ENCODE data around the gene ARL11. TPM values are rescaled to one million over a fixed set of nuclear protein-coding genes. Genes with fewer than 3 reads are reported as not detected.
A peak's percentile ranks its signal among the peaks of the same experiment; 100 is the strongest.

ARL11 gene
- total and polyA plus RNA-seq, 3 donors from 2014 or later = 0.25 to 0.62 (median 0.47) TPM

DNA sequence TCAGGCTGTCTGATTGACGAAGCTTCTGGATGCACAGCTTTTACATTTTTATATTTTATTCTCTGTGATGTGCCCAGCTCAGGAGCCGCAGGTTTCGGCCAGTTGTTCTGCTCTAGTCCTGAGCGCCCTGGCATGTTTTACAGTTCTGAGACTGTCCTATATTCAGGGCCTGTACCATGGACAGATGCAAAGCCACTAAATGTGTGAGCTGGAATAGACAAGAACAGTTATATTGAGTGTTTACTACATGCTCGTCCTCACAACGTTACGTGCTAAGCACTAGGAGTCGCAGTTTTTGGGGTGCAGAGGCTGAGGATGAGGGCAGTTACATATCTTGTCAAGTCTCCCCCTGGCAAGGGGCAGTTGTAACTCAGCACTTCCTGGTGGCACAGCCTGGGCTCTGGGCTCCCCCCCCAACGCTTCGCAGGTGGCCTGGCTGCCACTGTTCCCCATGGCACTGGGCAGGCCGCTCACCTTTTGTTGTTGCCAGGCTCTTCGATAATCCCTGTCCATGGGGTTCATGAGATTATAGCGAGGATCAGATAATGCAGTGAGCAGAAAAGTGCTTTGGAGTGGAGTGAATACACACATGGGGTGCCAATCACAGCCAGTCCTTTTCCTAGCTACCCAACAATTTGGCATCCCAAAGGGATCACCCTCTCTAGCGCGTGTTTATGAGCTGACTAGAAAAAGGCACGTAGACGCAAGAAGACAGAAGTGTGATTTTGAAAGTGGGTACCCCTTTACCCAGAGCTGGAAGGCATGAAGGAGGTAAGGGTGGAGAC, 23.5 kb downstream of the ARL11 start:
- 80 to 85% methylated on average over 15 to 17 of the region's 17 CpGs for WGBS, 2 donors
- Histone ChIP-seq H3K27me3 (no peaks in the 10 kb centered on the region), H3K36me3 (ENCODE audit: low read depth, missing control alignments) (no peaks in the 10 kb centered on the region), H3K4me3 (no peak overlapping the region), H3K9me3 (no peaks in the 10 kb centered on the region), H3K4me1 (no peaks in the 10 kb centered on the region), H3K27ac (no peak overlapping the region)
- TF ChIP-seq, protein P1, sequence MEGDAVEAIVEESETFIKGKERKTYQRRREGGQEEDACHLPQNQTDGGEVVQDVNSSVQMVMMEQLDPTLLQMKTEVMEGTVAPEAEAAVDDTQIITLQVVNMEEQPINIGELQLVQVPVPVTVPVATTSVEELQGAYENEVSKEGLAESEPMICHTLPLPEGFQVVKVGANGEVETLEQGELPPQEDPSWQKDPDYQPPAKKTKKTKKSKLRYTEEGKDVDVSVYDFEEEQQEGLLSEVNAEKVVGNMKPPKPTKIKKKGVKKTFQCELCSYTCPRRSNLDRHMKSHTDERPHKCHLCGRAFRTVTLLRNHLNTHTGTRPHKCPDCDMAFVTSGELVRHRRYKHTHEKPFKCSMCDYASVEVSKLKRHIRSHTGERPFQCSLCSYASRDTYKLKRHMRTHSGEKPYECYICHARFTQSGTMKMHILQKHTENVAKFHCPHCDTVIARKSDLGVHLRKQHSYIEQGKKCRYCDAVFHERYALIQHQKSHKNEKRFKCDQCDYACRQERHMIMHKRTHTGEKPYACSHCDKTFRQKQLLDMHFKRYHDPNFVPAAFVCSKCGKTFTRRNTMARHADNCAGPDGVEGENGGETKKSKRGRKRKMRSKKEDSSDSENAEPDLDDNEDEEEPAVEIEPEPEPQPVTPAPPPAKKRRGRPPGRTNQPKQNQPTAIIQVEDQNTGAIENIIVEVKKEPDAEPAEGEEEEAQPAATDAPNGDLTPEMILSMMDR (IDR thresholded peaks at IDR 0.05) = no peak
- TF ChIP-seq POLR2A (IDR thresholded peaks at IDR 0.05) = no peak
- DNase-seq = no peak
- intact Hi-C loops (cut with DNase I; ENCODE audit: low total_unique reads) = loop anchor here (10.0 kb wide), 1 partner anchor 193 kb away; no protein-coding TSS in a partner anchor

DNA sequence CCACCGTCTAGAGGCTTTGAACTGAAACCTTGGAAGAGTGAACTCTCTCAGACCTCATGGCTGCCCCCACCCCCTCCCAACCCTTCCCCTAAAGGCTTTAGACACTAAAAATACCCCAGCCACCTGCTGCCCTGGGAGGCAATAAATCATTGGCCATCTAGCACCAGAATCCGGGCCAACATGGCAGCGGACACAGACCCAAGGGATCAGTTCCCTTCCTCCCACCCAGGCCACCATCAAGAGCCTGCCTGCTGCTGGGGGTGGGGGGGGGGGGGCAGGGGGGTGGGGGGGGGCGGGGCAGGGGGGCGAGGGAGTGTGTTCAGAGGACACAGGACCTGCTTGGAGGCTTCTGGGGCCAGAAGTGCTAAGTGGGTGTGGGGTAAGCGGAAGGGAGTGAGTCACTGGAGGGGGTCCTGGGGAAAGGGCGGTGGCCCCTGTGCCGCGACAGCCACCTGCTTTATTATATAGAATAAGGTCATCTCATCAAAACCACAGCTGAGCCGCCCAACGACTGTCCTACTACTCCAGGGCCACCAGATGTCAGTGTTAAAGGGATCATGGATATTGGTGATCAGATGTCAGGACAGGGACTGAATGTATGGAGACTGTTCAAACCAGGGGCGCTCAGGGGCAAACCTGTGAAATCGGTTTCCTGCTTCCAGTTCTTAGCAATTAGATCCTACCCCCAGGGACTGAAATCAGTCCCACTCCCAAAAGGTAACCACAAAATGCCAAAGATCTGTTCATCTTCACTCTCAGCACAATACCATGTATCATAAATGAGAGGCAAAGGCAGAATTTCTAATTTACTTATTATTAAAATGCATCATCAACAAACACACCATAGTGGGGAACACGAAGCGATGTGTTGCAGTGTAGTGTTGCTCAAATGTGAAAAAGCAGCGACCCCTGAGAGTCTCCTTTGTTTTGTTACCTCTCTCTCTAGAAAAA, 24.3 kb downstream of the ARL11 start:
- intact Hi-C loops (cut with DNase I; ENCODE audit: low total_unique reads) = loop anchor here (10.0 kb wide), 1 partner anchor 192 kb away; no protein-coding TSS in a partner anchor
- H3K27me3 ChIP-seq = no peaks in the 10 kb centered on the region
- no peaks in the 10 kb centered on the region for H3K4me1 ChIP-seq
- TF ChIP-seq, protein P1 (IDR thresholded peaks at IDR 0.05) = peak; percentile 13 to 43 (median 27)
- TF ChIP-seq POLR2A (IDR thresholded peaks at IDR 0.05) = no peak
- H3K36me3 ChIP-seq (ENCODE audit: low read depth, missing control alignments) = no peaks in the 10 kb centered on the region
- H3K9me3 ChIP-seq = no peaks in the 10 kb centered on the region
- 49 to 53% methylated on average over 14 to 16 of the region's 16 CpGs for WGBS, 2 donors
- H3K4me3 ChIP-seq = no peak overlapping the region
- no peak overlapping the region for H3K27ac ChIP-seq
- DNase-seq = peak; percentile 60

DNA sequence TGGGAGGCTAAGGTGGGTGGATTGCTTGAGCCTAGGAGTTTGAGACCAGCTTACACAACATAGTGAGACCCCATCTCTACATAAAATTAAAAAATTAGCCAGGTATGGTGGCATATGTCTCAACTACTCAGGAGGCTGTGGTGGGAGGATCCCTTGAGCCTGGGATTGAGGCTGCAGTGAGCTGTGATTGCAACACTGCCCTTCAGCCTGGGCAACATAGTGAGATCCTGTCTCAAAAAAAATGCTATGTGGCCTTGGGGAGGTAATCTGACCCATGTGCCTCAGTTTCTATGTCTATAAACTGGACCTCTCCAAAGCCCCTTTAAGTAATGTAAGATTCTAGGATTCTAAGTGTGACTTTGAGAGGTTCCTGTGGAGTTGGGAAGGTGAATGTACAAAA, 25.2 kb downstream of the ARL11 start:
- no peaks in the 10 kb centered on the region for H3K27me3 ChIP-seq
- H3K9me3 ChIP-seq = no peaks in the 10 kb centered on the region
- H3K36me3 ChIP-seq (ENCODE audit: low read depth, missing control alignments) = no peaks in the 10 kb centered on the region
- no peak for DNase-seq
- no peak for TF ChIP-seq POLR2A (IDR thresholded peaks at IDR 0.05)
- TF ChIP-seq, protein P1 (IDR thresholded peaks at IDR 0.05) = no peak
- H3K27ac ChIP-seq = no peak overlapping the region
- no peaks in the 10 kb centered on the region for H3K4me1 ChIP-seq
- no peak overlapping the region for H3K4me3 ChIP-seq
- intact Hi-C loops (cut with DNase I; ENCODE audit: low total_unique reads) = loop anchor here (10.0 kb wide), 1 partner anchor 191 kb away; no protein-coding TSS in a partner anchor

DNA sequence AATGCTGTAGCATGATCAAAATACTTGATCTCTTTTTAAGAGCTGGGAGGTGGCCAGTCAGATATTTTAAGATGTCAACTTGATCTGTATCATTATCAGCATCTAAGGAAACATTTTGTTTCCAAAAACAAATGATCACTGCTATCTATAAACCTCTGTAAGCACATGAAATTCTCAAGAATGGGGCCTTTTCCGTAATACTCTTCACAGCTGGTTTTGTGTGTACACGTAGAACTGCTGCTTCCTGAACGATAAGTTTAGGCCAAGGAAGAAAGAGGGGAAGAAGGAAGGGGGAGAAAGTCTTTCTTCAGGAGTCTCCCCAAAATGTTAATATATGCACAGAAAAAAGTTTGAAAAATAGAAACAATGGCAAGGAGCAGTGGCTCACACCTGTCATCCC, 25.7 kb downstream of the ARL11 start:
- TF ChIP-seq, protein P1 (IDR thresholded peaks at IDR 0.05) = no peak
- TF ChIP-seq POLR2A (IDR thresholded peaks at IDR 0.05) = no peak

More for the DNA sequence above, 25.7 kb downstream of the ARL11 start:
- intact Hi-C loops (cut with DNase I; ENCODE audit: low total_unique reads) = loop anchor here (10.0 kb wide), 1 partner anchor 191 kb away; no protein-coding TSS in a partner anchor
- H3K4me1 ChIP-seq = no peaks in the 10 kb centered on the region
- no peaks in the 10 kb centered on the region for H3K36me3 ChIP-seq (ENCODE audit: low read depth, missing control alignments)
- no peaks in the 10 kb centered on the region for H3K27me3 ChIP-seq
- H3K9me3 ChIP-seq = no peaks in the 10 kb centered on the region
- H3K4me3 ChIP-seq = no peak overlapping the region
- H3K27ac ChIP-seq = no peak overlapping the region
- WGBS, 2 donors = 84 to 88% methylated on average over 3 of the region's 3 CpGs
- no peak for DNase-seq

All from testis (tissue), 3 donors.